UCSD-AML1 (cell line): ENCODE data around the gene PACRG.

ENCODE experiments used
- DNase-seq: peaks from one replicate; lab custom pipeline; 2025; ENCODE audit not compliant: unreplicated experiment; lab: John Stamatoyannopoulos, UW

Gene PACRG

GRCh38 chr6:162773996-162774395 lies 46.2 kb downstream of the PACRG start:
- no peak for DNase-seq

GRCh38 chr6:162777091-162777490 lies 49.3 kb downstream of the PACRG start:
- DNase-seq: no peak

GRCh38 chr6:162778603-162779002 lies 50.8 kb downstream of the PACRG start:
- no peak for DNase-seq

- no peak for DNase-seq
Measured at GRCh38 chr6:162785632-162786242, 58.0 kb downstream of the PACRG start.

- DNase-seq: no peak
Measured at GRCh38 chr6:162798546-162799266, 70.9 kb downstream of the PACRG start.

- no peak for DNase-seq
Measured at GRCh38 chr6:162814426-162814973, 86.7 kb downstream of the PACRG start.

GRCh38 chr6:162817196-162817595 lies 89.4 kb downstream of the PACRG start:
- DNase-seq: no peak

- DNase-seq: no peak
Measured at GRCh38 chr6:162819284-162819683, 91.5 kb downstream of the PACRG start.

- no peak for DNase-seq
Measured at GRCh38 chr6:162821102-162821501, 93.3 kb downstream of the PACRG start.

GRCh38 chr6:162825597-162825996 lies 97.8 kb downstream of the PACRG start:
- DNase-seq: no peak

GRCh38 chr6:162829013-162829742 lies 101.4 kb downstream of the PACRG start:
- DNase-seq: no peak

- DNase-seq: no peak
Measured at GRCh38 chr6:162833776-162834175, 106.0 kb downstream of the PACRG start.

GRCh38 chr6:162845972-162846371 lies 118.2 kb downstream of the PACRG start:
- DNase-seq: no peak

GRCh38 chr6:162846723-162847122 lies 118.9 kb downstream of the PACRG start:
- no peak for DNase-seq

- DNase-seq: no peak
Measured at GRCh38 chr6:162849269-162849668, 121.5 kb downstream of the PACRG start.

- DNase-seq: no peak
Measured at GRCh38 chr6:162852192-162852591, 124.4 kb downstream of the PACRG start.

- DNase-seq: no peak
Measured at GRCh38 chr6:162852840-162853577, 125.2 kb downstream of the PACRG start.

- no peak for DNase-seq
Measured at GRCh38 chr6:162854228-162854627, 126.5 kb downstream of the PACRG start.

- DNase-seq: no peak
Measured at GRCh38 chr6:162854734-162855191, 127.0 kb downstream of the PACRG start.

GRCh38 chr6:162856885-162857284 lies 129.1 kb downstream of the PACRG start:
- no peak for DNase-seq

- DNase-seq: no peak
Measured at GRCh38 chr6:162857326-162857725, 129.6 kb downstream of the PACRG start.
